Measurements from ENCODE around the gene TUT7. TPM values are rescaled to one million over a fixed set of nuclear protein-coding genes. Genes with fewer than 3 reads are reported as not detected.

Gene TUT7
- total and polyA plus RNA-seq, 2 experiments from 2014 or later, result 21.4 to 23.8 TPM

- TF ChIP-seq ZNF462 (CRISPR knock-in tag; IDR thresholded peaks at IDR 0.05) (no peak), JUNB (IDR thresholded peaks at IDR 0.05; ENCODE audit: unreplicated experiment) (no peak), POLR2AphosphoS5 (IDR thresholded peaks at IDR 0.05; ENCODE audit: low read depth) (no peak), EZH2 (IDR thresholded peaks at IDR 0.05; ENCODE audit: low read depth, unreplicated experiment) (no peak), REST (IDR thresholded peaks at IDR 0.05; ENCODE audit: unreplicated experiment) (no peak), ZNF114 (CRISPR knock-in tag; IDR thresholded peaks at IDR 0.05) (no peak), STAT1 (IDR thresholded peaks at IDR 0.05; ENCODE audit: unreplicated experiment) (no peak), ZNF331 (CRISPR knock-in tag; IDR thresholded peaks at IDR 0.05; ENCODE audit: low read depth) (no peak), NANOG (IDR thresholded peaks at IDR 0.05; ENCODE audit: borderline replicate concordance) (no peak)
These were observed 101.3 kb downstream of the TUT7 start (continued) for GRCh38 chr9:86252870-86253269.

All from GM23338 (cell line).